H1 (cell line): ENCODE results near the gene HOXB5.

ENCODE experiments used
- EZH2 ChIP-seq: fragments of 200-600 bp; sonication (generic); IDR thresholded peaks from 2 replicates; pipeline ENCODE4 v1.7.1; 2012; ENCODE audit warnings: low read depth, mild to moderate bottlenecking, moderate library complexity, low read length, inconsistent platforms; ENCODE audit not compliant: severe bottlenecking
- FOSL1 ChIP-seq: IDR thresholded peaks from 2 replicates; pipeline ENCODE4 v1.6.1; 2011; ENCODE audit warnings: mild to moderate bottlenecking, low read depth, low read length, moderate library complexity; ENCODE audit not compliant: insufficient read depth
- GABPA ChIP-seq: IDR thresholded peaks from 2 replicates; pipeline ENCODE4 v1.6.1; 2011; ENCODE audit warnings: mild to moderate bottlenecking, low read length, moderate library complexity, borderline replicate concordance; ENCODE audit not compliant: insufficient read depth
- JUND ChIP-seq: IDR thresholded peaks from 2 replicates; pipeline ENCODE4 v1.6.1; 2011; ENCODE audit warnings: mild to moderate bottlenecking, improper control_type of control experiment, low read length
- SIX5 ChIP-seq: IDR thresholded peaks from 2 replicates; pipeline ENCODE4 v1.6.1; 2011; ENCODE audit warnings: mild to moderate bottlenecking, low read depth, low read length
- TBP ChIP-seq: IDR thresholded peaks from 2 replicates; pipeline ENCODE4 v1.6.1; 2011; ENCODE audit warnings: low read depth, low read length, improper control_type of control experiment
- TEAD4 ChIP-seq: IDR thresholded peaks from 2 replicates; pipeline ENCODE4 v1.6.1; 2012; ENCODE audit warnings: low read depth, low read length, inconsistent platforms, mixed read lengths
- TF ChIP-seq, protein P1 (sequence below): fragments of 300-600 bp; sonication (generic); IDR thresholded peaks from 2 replicates; pipeline ENCODE4 v1.7.1; 2012; ENCODE audit warnings: low read length, moderate library complexity, mild to moderate bottlenecking, inconsistent platforms; ENCODE audit not compliant: insufficient replicate concordance
- TF ChIP-seq, protein P2 (sequence below): IDR thresholded peaks from 2 replicates; pipeline ENCODE4 v1.6.1; 2011; ENCODE audit warnings: low read depth, mild to moderate bottlenecking, low read length; ENCODE audit not compliant: insufficient read depth

DNA sequence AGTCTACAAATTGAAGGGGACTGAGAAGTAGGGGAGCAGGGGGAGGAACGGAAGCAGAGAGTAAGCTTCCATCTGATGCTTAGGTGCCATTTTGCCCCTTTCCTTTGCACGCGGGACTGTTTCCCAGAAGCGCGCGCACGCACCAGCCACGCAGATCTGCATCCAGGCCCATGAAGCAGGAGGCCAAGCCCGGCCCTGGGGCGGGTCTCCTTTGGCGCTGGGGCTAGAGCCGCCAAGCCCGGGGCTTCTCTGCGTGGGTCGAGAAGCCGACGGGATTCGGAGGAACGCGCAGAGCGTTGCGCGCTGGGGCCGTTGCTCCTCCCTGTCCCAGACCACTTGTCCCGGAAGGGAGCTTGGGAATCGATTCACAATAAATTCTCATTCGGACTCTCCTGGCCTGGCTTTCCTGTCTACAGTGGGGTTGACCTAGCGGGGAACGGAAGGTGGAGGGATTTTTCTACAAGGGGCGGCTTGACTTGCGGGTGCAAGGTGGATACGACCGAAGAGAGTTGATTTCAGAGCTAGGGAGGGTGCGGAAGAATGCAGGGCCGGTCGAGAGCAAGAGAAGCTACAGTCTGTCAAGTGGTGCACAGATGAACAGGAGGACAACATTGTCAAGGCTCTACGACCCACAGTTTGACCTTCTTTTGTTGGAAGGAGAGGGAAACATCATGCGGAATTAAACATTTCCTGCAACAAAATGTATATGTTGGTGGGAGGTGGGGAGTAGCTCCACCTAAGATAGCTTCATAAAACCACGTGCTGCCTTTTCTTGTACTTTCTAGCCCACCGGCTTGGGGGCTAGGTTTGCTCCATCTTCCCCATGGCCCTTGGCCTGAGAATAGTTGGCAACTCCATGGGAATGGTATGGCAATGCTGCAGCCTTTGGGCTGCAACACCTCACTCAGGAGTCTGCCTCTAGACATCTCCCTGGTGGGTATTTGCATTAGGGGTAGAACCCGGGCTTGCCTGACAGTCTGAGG, 28.1 kb upstream of the HOXB5 start:
- no peak for TF ChIP-seq SIX5
- peak; percentile 96 for TF ChIP-seq EZH2
- TF ChIP-seq, protein P1, sequence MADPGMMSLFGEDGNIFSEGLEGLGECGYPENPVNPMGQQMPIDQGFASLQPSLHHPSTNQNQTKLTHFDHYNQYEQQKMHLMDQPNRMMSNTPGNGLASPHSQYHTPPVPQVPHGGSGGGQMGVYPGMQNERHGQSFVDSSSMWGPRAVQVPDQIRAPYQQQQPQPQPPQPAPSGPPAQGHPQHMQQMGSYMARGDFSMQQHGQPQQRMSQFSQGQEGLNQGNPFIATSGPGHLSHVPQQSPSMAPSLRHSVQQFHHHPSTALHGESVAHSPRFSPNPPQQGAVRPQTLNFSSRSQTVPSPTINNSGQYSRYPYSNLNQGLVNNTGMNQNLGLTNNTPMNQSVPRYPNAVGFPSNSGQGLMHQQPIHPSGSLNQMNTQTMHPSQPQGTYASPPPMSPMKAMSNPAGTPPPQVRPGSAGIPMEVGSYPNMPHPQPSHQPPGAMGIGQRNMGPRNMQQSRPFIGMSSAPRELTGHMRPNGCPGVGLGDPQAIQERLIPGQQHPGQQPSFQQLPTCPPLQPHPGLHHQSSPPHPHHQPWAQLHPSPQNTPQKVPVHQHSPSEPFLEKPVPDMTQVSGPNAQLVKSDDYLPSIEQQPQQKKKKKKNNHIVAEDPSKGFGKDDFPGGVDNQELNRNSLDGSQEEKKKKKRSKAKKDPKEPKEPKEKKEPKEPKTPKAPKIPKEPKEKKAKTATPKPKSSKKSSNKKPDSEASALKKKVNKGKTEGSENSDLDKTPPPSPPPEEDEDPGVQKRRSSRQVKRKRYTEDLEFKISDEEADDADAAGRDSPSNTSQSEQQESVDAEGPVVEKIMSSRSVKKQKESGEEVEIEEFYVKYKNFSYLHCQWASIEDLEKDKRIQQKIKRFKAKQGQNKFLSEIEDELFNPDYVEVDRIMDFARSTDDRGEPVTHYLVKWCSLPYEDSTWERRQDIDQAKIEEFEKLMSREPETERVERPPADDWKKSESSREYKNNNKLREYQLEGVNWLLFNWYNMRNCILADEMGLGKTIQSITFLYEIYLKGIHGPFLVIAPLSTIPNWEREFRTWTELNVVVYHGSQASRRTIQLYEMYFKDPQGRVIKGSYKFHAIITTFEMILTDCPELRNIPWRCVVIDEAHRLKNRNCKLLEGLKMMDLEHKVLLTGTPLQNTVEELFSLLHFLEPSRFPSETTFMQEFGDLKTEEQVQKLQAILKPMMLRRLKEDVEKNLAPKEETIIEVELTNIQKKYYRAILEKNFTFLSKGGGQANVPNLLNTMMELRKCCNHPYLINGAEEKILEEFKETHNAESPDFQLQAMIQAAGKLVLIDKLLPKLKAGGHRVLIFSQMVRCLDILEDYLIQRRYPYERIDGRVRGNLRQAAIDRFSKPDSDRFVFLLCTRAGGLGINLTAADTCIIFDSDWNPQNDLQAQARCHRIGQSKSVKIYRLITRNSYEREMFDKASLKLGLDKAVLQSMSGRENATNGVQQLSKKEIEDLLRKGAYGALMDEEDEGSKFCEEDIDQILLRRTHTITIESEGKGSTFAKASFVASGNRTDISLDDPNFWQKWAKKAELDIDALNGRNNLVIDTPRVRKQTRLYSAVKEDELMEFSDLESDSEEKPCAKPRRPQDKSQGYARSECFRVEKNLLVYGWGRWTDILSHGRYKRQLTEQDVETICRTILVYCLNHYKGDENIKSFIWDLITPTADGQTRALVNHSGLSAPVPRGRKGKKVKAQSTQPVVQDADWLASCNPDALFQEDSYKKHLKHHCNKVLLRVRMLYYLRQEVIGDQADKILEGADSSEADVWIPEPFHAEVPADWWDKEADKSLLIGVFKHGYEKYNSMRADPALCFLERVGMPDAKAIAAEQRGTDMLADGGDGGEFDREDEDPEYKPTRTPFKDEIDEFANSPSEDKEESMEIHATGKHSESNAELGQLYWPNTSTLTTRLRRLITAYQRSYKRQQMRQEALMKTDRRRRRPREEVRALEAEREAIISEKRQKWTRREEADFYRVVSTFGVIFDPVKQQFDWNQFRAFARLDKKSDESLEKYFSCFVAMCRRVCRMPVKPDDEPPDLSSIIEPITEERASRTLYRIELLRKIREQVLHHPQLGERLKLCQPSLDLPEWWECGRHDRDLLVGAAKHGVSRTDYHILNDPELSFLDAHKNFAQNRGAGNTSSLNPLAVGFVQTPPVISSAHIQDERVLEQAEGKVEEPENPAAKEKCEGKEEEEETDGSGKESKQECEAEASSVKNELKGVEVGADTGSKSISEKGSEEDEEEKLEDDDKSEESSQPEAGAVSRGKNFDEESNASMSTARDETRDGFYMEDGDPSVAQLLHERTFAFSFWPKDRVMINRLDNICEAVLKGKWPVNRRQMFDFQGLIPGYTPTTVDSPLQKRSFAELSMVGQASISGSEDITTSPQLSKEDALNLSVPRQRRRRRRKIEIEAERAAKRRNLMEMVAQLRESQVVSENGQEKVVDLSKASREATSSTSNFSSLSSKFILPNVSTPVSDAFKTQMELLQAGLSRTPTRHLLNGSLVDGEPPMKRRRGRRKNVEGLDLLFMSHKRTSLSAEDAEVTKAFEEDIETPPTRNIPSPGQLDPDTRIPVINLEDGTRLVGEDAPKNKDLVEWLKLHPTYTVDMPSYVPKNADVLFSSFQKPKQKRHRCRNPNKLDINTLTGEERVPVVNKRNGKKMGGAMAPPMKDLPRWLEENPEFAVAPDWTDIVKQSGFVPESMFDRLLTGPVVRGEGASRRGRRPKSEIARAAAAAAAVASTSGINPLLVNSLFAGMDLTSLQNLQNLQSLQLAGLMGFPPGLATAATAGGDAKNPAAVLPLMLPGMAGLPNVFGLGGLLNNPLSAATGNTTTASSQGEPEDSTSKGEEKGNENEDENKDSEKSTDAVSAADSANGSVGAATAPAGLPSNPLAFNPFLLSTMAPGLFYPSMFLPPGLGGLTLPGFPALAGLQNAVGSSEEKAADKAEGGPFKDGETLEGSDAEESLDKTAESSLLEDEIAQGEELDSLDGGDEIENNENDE, result no peak
- TF ChIP-seq TBP, result no peak
- TF ChIP-seq FOSL1, result no peak
- TF ChIP-seq, protein P2, sequence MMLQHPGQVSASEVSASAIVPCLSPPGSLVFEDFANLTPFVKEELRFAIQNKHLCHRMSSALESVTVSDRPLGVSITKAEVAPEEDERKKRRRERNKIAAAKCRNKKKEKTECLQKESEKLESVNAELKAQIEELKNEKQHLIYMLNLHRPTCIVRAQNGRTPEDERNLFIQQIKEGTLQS, result no peak
- no peak for TF ChIP-seq GABPA
- TF ChIP-seq JUND, result no peak
- TF ChIP-seq TEAD4, result no peak
